ENCODE measurements around the gene LY6G6C. TPM values are rescaled to one million over a fixed set of nuclear protein-coding genes. Genes with fewer than 3 reads are reported as not detected.
A peak's percentile ranks its signal among the peaks of the same experiment; 100 is the strongest.

LY6G6C gene
- total and polyA plus RNA-seq, 2 of the 13 experiments (the other 11 are each of a cell fraction or from before 2014, with no cell fraction given): 0.15 TPM; not detected in 1

GRCh38 chr6:31729979-31730630 is 8.6 kb upstream of the LY6G6C start (continued):
- TF ChIP-seq, protein P1, sequence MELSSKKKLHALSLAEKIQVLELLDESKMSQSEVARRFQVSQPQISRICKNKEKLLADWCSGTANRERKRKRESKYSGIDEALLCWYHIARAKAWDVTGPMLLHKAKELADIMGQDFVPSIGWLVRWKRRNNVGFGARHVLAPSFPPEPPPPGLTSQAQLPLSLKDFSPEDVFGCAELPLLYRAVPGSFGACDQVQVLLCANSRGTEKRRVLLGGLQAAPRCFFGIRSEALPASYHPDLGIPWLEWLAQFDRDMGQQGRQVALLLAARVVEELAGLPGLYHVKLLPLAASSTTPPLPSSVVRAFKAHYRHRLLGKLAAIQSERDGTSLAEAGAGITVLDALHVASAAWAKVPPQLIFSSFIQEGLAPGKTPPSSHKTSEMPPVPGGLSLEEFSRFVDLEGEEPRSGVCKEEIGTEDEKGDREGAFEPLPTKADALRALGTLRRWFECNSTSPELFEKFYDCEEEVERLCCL (CRISPR knock-in tag; IDR thresholded peaks at IDR 0.05; ENCODE audit: borderline replicate concordance): no peak
- TF ChIP-seq, protein P2, sequence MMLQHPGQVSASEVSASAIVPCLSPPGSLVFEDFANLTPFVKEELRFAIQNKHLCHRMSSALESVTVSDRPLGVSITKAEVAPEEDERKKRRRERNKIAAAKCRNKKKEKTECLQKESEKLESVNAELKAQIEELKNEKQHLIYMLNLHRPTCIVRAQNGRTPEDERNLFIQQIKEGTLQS (CRISPR knock-in tag; IDR thresholded peaks at IDR 0.05): no peak
- TF ChIP-seq ZNF460 (CRISPR knock-in tag; IDR thresholded peaks at IDR 0.05; ENCODE audit: borderline replicate concordance): peak; percentile 15; the same call in 1 of the 2 replicates
- no peak for TF ChIP-seq ZNF597 (CRISPR knock-in tag; IDR thresholded peaks at IDR 0.05)
- peak; percentile 82; the same call in 1 of the 2 replicates for TF ChIP-seq SNRNP70 (IDR thresholded peaks at IDR 0.05; ENCODE audit: low read depth, low read length)
- no peak for TF ChIP-seq KAT7 (CRISPR knock-in tag; IDR thresholded peaks at IDR 0.05; ENCODE audit: borderline replicate concordance)
- TF ChIP-seq, protein P3, sequence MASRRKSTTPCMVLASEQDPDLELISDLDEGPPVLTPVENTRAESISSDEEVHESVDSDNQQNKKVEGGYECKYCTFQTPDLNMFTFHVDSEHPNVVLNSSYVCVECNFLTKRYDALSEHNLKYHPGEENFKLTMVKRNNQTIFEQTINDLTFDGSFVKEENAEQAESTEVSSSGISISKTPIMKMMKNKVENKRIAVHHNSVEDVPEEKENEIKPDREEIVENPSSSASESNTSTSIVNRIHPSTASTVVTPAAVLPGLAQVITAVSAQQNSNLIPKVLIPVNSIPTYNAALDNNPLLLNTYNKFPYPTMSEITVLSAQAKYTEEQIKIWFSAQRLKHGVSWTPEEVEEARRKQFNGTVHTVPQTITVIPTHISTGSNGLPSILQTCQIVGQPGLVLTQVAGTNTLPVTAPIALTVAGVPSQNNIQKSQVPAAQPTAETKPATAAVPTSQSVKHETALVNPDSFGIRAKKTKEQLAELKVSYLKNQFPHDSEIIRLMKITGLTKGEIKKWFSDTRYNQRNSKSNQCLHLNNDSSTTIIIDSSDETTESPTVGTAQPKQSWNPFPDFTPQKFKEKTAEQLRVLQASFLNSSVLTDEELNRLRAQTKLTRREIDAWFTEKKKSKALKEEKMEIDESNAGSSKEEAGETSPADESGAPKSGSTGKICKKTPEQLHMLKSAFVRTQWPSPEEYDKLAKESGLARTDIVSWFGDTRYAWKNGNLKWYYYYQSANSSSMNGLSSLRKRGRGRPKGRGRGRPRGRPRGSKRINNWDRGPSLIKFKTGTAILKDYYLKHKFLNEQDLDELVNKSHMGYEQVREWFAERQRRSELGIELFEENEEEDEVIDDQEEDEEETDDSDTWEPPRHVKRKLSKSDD (CRISPR knock-in tag; IDR thresholded peaks at IDR 0.05; ENCODE audit: low read depth): peak; percentile 64; the same call in 1 of the 2 replicates
- TF ChIP-seq PAF1 (CRISPR knock-in tag; IDR thresholded peaks at IDR 0.05): peak; percentile 91
- peak; percentile 10; the same call in 1 of the 2 replicates for TF ChIP-seq IKZF5 (CRISPR knock-in tag; IDR thresholded peaks at IDR 0.05)
- TF ChIP-seq ATF1 (CRISPR knock-in tag; IDR thresholded peaks at IDR 0.05): no peak
- peak; percentile 20; the same call in 1 of the 2 replicates for TF ChIP-seq ZSCAN20 (CRISPR knock-in tag; IDR thresholded peaks at IDR 0.05; ENCODE audit: borderline replicate concordance)
- TF ChIP-seq CSRNP1 (CRISPR knock-in tag; IDR thresholded peaks at IDR 0.05): peak; percentile 91; the same call in 1 of the 2 replicates
- TF ChIP-seq KLF11 (CRISPR knock-in tag; IDR thresholded peaks at IDR 0.05): no peak
- no peak; the same call in 1 of the 2 replicates for TF ChIP-seq ISX (CRISPR knock-in tag; conservative IDR thresholded peaks at IDR 0.05)
- no peak for TF ChIP-seq ZBTB46 (CRISPR knock-in tag; IDR thresholded peaks at IDR 0.05; ENCODE audit: borderline replicate concordance)
- no peak for TF ChIP-seq ZNF484 (CRISPR knock-in tag; IDR thresholded peaks at IDR 0.05; ENCODE audit: borderline replicate concordance, low read depth)
- TF ChIP-seq HNRNPLL (IDR thresholded peaks at IDR 0.05; ENCODE audit: low read depth, low read length, poor library complexity, severe bottlenecking): peak; percentile 61

Measured in HepG2 (cell line).